ENCODE results near the gene SCUBE1.

Gene SCUBE1

DNA sequence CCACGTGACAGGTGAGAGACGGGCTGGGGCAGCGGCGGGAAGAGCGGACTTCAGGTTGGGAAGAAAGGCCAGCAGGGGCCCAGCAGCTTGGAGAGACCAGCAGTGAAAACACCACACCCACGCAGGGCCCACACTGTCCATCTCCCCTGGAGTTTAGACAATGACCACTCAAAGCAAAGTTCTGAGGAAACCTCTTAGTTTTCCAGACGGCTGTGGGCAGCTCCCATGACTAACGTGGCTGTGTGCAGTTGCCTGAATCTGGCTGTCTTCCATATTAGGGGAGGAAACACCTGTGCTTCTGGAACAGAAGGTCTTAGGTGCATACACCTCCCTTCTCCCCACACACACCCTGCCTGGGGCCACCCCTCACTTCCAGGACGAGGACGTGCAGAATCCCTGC, 85.6 kb downstream of the SCUBE1 start:
- no peak for DNase-seq (ENCODE audit: low spot score)

DNA sequence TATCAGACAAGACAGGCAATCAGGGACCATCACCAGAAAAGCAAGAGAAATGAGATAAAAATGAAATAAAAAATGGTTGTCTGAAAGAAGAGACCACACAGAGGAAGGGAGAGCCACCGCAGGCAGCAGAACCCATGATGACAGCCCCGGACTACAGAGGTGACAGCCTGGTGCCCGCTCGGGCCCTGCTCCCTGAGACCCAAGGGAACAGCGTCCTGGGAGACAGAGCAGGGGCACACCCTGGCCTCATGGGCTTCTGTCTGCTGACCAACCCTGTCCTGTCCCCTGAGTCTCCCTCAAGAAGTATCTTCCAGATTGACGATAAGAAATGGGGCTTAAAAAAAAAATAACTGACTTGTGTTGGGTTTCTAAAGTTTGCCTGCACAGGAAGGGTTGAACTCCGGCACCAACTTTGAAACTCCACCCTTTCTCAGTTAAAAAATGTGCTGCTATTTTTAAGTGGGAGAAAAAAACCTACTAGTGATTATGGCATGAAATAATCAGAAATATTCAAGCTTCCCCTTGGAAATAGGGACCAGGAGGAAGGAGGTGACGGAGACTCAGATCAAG, 86.1 kb downstream of the SCUBE1 start:
- no peak for DNase-seq (ENCODE audit: low spot score)

- DNase-seq (ENCODE audit: low spot score) = no peak
Measured at GRCh38 chr22:43256569-43256968, 86.6 kb downstream of the SCUBE1 start.

- no peak for DNase-seq (ENCODE audit: low spot score)
Measured at GRCh38 chr22:43255299-43255698, 87.9 kb downstream of the SCUBE1 start.

- no peak for DNase-seq (ENCODE audit: low spot score)
Measured at GRCh38 chr22:43253839-43254238, 89.3 kb downstream of the SCUBE1 start.

DNA sequence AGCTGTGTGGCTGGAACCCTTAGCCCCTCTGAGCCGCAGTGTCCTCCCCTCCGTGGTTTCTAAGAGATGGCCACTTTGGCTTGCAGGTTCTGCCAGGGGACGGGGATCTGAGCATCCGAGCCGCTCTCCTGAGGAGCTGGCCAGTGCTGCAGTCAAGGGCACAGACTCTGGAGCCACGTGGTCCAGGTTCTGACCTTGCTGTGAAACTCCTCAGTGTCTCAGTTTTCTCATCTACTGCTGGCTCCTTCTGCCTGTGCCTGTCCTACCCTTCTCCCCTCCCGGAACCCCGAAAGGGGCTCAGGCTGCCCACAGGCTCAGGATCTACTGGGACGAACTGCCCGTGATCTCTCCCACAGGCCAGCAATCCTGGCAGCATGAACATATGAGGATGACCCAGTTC, 90.9 kb downstream of the SCUBE1 start:
- DNase-seq (ENCODE audit: low spot score) = no peak

- DNase-seq (ENCODE audit: low spot score) = no peak
Measured at GRCh38 chr22:43249789-43250471, 93.2 kb downstream of the SCUBE1 start.

DNA sequence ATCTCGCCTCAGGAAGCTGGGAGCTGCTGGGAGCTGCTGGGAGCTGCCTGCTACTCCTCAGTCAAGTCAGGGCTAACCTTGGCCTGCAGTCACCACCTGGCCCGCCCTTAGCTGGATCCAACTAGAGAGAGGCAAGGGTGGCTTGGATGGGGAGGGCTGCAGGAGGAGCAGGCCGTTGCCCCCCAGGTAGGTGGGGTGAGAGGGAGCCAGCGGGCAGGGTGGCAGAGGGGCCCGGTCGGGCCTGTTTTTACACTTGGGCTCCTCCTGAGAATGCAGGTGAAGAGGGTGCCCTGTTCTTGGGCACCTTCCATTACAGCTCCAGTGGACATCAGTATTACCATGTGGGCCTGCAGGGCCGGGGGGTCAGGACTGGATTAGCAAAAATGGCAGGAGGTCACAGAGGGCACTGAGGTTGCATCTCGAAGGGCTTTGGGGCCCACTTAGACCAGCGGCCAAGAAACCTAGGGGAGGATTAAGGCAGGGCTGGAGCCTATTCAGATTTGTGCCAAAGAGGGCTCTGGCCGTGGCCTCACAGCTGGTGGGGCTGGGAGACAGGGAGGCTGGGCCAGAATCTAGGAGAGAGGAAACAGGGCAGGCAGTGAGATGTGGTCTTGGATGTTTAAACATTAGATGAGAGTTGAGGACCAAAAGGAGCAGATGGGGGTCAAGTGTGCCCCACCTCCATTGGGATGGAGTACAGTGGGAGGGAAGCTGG, 95.5 kb downstream of the SCUBE1 start:
- DNase-seq (ENCODE audit: low spot score) = no peak

DNA sequence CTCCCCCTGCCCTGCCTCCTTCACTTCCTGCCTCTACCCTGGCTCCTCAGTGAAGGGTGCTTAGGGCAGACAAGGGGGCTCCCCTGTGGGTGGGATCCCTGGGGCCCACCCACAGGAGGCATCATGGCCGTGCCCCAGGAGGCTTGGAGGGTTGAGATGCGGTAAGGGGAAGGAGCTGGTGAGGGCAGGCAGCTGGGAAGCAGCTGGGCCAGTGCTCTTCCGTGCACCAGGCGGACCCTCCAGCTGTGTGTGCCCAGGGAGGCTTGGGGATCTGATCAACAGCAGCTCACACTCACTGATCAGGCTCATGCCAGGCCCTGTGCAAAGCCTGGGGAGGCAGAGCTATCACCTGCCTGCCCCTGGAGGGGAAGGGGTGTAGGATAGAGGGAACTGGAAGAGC, 97.0 kb downstream of the SCUBE1 start:
- no peak for DNase-seq (ENCODE audit: low spot score)

DNA sequence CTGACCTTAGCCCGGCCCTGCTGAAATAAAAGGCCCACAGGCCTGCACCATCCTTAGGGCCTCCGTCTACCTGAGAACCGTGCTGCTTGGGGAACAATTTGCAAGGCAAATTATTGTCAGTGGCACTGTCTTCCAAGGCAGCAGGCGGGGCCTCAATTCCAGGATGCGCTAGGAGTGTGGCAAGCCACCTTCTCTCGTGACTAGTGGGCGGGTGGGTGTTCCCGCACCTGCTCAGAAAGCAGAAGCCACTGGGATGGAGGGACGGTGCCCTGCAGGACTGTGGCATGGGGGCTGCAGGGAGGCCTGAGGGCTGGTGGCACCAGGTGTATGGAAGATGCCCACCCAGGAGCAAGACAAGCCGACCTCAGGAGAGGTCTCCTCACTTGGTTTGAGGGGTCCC, 97.5 kb downstream of the SCUBE1 start:
- no peak for DNase-seq (ENCODE audit: low spot score)

GRCh38 chr22:43244803-43245527, 98.2 kb downstream of the SCUBE1 start:
- DNase-seq (ENCODE audit: low spot score) = no peak

DNA sequence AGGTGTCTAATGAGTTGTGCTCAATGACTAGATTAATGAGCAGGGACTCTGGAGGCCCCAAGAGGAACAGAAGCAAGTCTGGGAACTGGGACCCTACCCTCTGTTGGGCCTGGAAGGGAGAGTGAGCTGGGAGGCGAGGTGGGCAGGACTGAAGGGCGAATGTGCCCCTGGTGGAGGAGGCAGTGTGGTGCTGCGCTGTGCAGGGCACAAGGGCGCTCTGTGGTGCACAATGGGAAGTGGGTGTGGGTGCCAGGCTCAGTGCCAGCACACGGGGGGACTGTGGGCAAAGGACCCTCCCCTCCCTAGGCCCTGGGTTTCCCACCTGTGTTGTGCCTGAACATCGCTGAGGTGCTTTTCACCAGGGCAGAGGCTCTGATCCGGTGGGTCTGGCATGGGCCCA, 98.8 kb downstream of the SCUBE1 start:
- DNase-seq (ENCODE audit: low spot score) = no peak

- DNase-seq (ENCODE audit: low spot score) = no peak
Measured at GRCh38 chr22:43243324-43243723, 99.8 kb downstream of the SCUBE1 start.

- no peak for DNase-seq (ENCODE audit: low spot score)
Measured at GRCh38 chr22:43242627-43243026, 100.5 kb downstream of the SCUBE1 start.

DNA sequence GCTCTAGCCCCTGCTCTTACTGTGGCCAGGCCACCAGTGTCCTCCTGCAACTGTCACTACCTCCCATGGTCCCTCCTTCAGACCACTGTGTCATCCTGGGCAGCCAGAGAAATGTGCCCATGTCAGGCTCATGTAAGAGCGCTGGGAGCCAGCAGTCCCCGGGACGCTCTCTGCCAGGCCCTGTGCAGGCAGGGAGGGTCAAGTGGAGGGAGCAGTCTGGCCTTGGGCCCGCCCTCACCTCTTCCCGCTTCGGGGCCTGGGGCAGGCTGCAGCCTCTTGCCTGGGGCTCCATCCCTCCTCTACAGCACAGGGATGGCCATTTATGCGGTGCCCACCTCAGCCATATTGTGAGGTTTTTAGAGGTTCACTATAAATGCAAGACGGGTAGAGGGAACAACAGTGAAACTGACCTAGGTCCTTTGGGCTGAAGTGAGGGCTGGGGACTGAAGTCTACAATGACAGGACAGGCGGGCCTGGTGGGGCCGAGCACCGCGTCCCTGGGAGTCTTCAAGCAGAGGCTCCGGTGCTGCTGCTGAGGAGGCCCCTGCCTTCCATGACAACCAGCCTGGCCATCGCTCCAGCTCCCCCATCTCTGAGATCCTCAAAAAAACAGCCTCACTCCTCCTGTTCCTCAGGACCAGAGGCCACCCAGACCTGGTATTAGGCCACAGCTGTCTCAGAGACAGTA, 101.3 kb downstream of the SCUBE1 start:
- no peak for DNase-seq (ENCODE audit: low spot score)

DNA sequence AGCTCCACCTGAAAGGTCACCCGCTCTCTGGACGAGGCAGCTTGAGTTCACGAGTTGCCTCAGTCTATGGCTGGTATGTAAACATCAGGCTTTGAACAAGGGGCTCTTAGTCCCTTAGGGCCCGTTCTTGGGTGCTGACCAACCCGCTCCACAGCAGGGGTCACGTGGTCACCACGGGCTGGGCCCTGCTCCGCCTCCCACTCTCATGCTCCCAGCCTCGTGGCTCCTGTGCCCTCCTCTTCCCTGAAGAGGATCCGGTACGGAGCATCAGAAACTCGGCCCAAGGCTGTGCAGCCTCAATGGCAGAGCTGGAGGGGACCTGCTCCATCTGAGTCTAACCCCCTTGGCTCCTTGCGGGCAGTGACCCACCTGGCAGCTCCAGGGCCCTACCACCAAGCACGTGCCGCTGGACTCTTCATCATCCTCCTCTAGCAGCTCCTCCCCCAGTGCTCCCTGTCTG, 102.0 kb downstream of the SCUBE1 start:
- DNase-seq (ENCODE audit: low spot score) = no peak

GRCh38 chr22:43240614-43241013, 102.6 kb downstream of the SCUBE1 start:
- DNase-seq (ENCODE audit: low spot score) = no peak

DNA sequence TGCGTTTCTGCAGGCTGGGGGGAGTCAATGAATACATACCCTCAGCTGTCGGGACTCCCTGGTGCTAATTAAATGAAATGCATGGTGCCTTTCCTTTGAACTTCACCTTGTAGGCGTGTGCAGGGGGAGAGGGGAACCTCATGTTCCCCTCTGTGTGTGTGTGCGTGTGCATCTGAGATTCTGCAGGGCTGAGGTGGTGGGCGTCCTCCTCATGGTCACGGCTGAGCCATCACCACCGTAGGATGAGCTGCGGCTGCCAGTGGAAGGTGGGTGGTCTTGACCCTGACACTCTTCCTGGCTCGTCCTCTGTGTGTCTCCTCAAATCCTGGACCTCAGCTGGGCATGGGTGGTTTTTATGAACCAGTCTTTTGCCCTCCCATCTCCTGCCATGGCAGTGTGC, 103.2 kb downstream of the SCUBE1 start:
- no peak for DNase-seq (ENCODE audit: low spot score)

- no peak for DNase-seq (ENCODE audit: low spot score)
Measured at GRCh38 chr22:43239193-43239780, 103.9 kb downstream of the SCUBE1 start.

DNA sequence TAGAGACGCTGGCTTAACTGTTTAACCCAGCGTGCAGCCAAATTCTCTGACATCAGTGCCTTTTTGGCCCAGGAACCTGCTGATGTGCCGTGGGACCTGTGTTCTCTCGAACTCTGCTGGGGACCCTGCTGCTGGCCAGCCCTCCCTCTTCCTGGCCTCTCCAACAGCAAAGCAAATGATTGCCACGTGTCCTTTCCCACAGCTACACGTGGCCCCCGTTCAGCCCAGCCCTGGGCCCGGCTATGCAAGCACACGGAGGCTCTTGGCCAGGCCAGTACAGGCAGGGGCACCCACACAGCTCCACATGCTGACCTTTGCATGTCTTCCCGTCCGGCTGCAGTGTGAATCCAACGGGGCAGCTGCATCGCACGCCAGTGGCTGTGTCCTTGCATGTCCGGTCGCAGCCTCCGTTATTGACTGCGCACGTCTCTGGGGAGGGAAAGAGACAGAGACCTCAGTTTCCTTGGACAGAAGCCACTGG, 104.6 kb downstream of the SCUBE1 start:
- no peak for DNase-seq (ENCODE audit: low spot score)

GRCh38 chr22:43237280-43237679, 105.9 kb downstream of the SCUBE1 start:
- no peak for DNase-seq (ENCODE audit: low spot score)

All from COLO829 (cell line).